A549 (cell line): ENCODE measurements around the gene GET4.

Experiments used
- BHLHE40 ChIP-seq: IDR thresholded peaks from 2 replicates; pipeline ENCODE4 v1.6.1; 2012; ENCODE audit warnings: low read depth, low read length, inconsistent platforms
- CHD2 ChIP-seq: fragments of 150-350 bp; IDR thresholded peaks from 2 replicates; pipeline ENCODE4 v1.6.1; 2014; ENCODE audit warnings: low read length; ENCODE audit not compliant: partially characterized antibody
- POLR2A ChIP-seq: IDR thresholded peaks from 2 replicates; pipeline ENCODE4 v1.6.1; 2012; ENCODE audit warnings: mild to moderate bottlenecking, low read length
- TF ChIP-seq, protein P1 (sequence below): IDR thresholded peaks from 2 replicates; pipeline ENCODE4 v1.6.1; 2012; ENCODE audit warnings: low read depth, borderline replicate concordance

DNA sequence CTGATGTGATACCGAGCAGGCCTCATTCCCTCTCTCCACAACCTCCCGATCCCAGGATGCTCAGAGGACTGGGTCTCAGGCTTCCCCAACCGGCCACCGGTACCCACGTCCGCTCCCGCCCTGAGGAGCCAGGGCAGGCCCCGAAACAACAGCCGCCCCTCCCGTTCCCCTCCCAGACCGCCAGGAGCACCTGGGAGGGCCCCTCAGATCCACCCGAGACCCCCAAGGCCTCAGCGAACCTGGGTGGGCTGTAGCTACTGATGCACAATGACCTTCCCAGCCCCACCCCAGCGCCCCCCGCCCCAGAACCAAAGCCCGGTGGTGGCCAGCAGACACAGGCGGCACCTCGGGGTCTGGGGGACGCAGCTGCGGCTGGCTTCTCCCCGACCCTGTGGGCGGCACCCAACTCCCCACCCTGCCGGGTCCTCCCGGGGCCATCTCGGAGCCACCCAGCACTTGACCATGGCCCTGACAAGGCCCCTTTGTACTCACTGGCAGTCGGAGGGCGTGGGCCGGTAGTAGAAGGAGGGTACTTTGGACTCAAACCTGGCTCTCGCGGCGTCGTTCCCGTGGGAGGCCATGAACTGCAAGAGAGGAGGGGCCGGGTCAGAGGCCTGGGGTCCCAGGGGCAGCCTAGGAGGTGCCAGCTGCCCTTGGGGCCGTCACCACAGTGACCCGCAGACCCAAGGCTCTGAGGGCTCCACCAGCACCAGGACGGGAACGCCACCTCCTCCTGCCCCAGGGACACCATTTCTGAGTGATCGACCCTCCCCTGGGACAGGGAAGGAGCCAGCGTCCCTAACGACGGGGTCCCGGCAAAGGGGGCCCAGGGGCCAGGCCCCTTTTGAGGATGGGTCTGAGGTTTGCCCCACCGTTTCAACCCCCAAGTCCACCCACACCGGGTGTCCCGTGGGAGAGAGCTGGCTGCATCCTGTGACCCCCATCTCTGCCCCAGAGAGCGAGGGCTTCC, 50.0 kb downstream of the GET4 start:
- TF ChIP-seq POLR2A (no peak), CHD2 (no peak), BHLHE40 (no peak)
- TF ChIP-seq, protein P1, sequence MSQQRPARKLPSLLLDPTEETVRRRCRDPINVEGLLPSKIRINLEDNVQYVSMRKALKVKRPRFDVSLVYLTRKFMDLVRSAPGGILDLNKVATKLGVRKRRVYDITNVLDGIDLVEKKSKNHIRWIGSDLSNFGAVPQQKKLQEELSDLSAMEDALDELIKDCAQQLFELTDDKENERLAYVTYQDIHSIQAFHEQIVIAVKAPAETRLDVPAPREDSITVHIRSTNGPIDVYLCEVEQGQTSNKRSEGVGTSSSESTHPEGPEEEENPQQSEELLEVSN, result no peak
